BJ (cell line): ENCODE data around the gene GNG12. TPM values are rescaled to one million over a fixed set of nuclear protein-coding genes. Genes with fewer than 3 reads are reported as not detected.

Experiments
- CTCF ChIA-PET: fragments of 350-600 bp; formaldehyde crosslinking; extraction: SDS; loops from one replicate; lab custom pipeline; 2021; ENCODE audit warnings: antibody characterized with exemption, inconsistent platforms; lab: Yijun Ruan, JAX
- POLR2A ChIA-PET: fragments of 300-600 bp; sonication (Branson Sonifier 250); formaldehyde crosslinking; extraction: SDS; loops from one replicate; lab custom pipeline; 2021; ENCODE audit warnings: antibody characterized with exemption; lab: Charles Lee
- DNase-seq: peaks from one replicate; pipeline ENCODE4 v3.0.0-alpha.2; 2011; ENCODE audit warnings: low read depth
- H3K27me3 ChIP-seq: 2 replicates; pipeline ENCODE4 v1.6.0; 2011; ENCODE audit warnings: low read length; ENCODE audit not compliant: control insufficient read depth, insufficient read depth
- H3K36me3 ChIP-seq: 2 replicates; pipeline ENCODE4 v1.5.1; 2011; ENCODE audit warnings: low read length; ENCODE audit not compliant: control insufficient read depth, insufficient read depth
- H3K4me3 ChIP-seq: 2 replicates; pipeline ENCODE4 v1.5.1; 2011; ENCODE audit warnings: low read depth, mild to moderate bottlenecking, control low read depth, low read length
- polyA plus RNA-seq: library from polyadenylated mRNA; depleted of rRNA; stranded (reverse); fragments of >200 nt; gene quantifications from 2 replicates; pipeline ENCODE4 v1.2.3, GENCODE V29; 2011
- TF ChIP-seq, protein P1 (sequence below): IDR thresholded peaks from 2 replicates; pipeline ENCODE4 v1.5.1; 2011; ENCODE audit warnings: low read depth, mild to moderate bottlenecking, control low read depth, inconsistent platforms, low read length, moderate library complexity; ENCODE audit not compliant: insufficient read depth

GNG12 gene
- polyA plus RNA-seq, 1 experiment: 99.6 TPM

DNA sequence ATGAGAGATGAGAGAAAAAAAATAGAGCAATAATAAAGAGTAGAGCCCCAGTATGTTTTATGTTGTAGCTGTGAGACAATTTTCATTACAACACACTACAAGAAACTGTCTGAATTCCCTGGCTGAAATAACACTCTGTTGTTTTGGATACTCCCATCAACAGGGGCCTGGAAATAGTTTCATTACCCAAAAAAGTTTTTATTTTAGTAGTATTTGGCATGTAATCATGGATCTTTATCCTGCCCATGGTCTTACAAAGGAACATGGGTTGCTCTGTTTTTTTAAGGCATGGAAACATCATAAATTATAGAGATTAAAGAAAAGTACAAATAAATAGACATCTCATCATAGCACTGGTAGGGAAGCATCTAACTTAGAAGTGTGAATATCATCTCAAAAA lies 56.3 kb downstream of the GNG12 start:
- Histone ChIP-seq H3K27me3 (no peaks in the 10 kb centered on the region), H3K4me3 (no peak overlapping the region), H3K36me3 (peaks cover 2% of the 10 kb centered on the region; the same call in 1 of the 2 replicates)
- DNase-seq: no peak
- ChIA-PET CTCF (interaction anchor here (2.2 to 2.4 kb wide), 2 partner anchors 10 to 11 kb away, joined by 9 to 14 read pairs; no protein-coding TSS in a partner anchor), POLR2A (interaction anchor here (0.6 kb wide), 1 partner anchor 206 kb away, joined by 3 read pairs; no protein-coding TSS in a partner anchor)
- TF ChIP-seq, protein P1, sequence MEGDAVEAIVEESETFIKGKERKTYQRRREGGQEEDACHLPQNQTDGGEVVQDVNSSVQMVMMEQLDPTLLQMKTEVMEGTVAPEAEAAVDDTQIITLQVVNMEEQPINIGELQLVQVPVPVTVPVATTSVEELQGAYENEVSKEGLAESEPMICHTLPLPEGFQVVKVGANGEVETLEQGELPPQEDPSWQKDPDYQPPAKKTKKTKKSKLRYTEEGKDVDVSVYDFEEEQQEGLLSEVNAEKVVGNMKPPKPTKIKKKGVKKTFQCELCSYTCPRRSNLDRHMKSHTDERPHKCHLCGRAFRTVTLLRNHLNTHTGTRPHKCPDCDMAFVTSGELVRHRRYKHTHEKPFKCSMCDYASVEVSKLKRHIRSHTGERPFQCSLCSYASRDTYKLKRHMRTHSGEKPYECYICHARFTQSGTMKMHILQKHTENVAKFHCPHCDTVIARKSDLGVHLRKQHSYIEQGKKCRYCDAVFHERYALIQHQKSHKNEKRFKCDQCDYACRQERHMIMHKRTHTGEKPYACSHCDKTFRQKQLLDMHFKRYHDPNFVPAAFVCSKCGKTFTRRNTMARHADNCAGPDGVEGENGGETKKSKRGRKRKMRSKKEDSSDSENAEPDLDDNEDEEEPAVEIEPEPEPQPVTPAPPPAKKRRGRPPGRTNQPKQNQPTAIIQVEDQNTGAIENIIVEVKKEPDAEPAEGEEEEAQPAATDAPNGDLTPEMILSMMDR: no peak

- H3K27me3 ChIP-seq: no peaks in the 10 kb centered on the region
- DNase-seq: no peak
- H3K36me3 ChIP-seq: peaks cover 3% of the 10 kb centered on the region
- POLR2A ChIA-PET: no interaction called here
- TF ChIP-seq, protein P1: no peak
- CTCF ChIA-PET: interaction anchor here (3.0 kb wide), 1 partner anchor 13 kb away, joined by 12 read pairs; no protein-coding TSS in a partner anchor
- H3K4me3 ChIP-seq: no peak overlapping the region
These were observed 59.8 kb downstream of the GNG12 start for GRCh38 chr1:67773462-67773861.

DNA sequence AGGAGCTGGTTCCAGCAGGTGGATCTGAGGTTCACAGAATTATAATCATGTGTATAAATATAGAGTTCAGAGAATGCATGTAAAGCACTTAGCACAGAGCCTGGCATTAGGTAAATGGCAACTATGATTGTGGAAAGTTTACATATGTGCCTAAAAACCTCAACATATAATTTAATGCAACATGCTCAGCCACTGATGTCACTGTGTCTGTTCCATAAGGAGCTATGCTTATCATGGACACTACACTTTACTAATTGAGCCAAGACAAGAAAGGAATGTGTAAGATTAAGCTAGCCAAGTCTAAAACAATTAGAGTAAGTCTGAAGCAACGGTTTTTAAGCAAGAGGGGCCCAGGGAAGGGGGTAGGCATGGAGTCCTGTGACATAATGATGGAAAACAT lies 61.5 kb downstream of the GNG12 start:
- CTCF ChIA-PET: interaction anchor here (1.0 to 3.0 kb wide), 4 partner anchors 11 to 210 kb away, joined by 3 to 12 read pairs (median 4); no protein-coding TSS in a partner anchor
- DNase-seq: no peak
- POLR2A ChIA-PET: no interaction called here

DNA sequence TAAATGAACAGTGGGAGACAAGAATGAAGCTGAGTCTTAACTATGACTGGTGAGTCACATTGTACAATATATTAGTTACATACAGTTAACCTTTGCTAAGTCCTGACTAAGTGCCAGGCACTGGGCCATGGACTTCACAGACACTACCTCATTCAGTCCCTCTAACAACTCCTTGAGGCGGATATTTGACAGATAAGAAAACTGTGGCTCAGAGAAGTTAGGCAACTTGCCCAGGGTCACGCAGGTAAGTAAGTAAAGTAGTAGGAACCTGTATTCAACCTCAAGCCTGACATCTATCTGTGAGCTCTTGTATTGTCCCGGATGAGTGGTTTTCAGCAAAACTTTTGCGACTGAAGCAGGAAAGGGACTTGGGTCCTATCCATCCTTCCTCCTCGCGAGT lies 62.1 kb downstream of the GNG12 start:
- POLR2A ChIA-PET: interaction anchor here (1.0 kb wide), 1 partner anchor 11 kb away, joined by 3 read pairs; no protein-coding TSS in a partner anchor
- H3K4me3 ChIP-seq: no peak overlapping the region
- CTCF ChIA-PET: interaction anchor here (1.0 to 3.0 kb wide), 5 partner anchors 11 to 210 kb away, joined by 3 to 12 read pairs (median 5); no protein-coding TSS in a partner anchor
- H3K36me3 ChIP-seq: peaks cover 3% of the 10 kb centered on the region
- TF ChIP-seq, protein P1: no peak
- H3K27me3 ChIP-seq: no peaks in the 10 kb centered on the region
- no peak for DNase-seq

More for the DNA sequence above, 61.5 kb downstream of the GNG12 start:
- Histone ChIP-seq H3K36me3 (peaks cover 3% of the 10 kb centered on the region), H3K27me3 (no peaks in the 10 kb centered on the region), H3K4me3 (no peak overlapping the region)
- TF ChIP-seq, protein P1: no peak

DNA sequence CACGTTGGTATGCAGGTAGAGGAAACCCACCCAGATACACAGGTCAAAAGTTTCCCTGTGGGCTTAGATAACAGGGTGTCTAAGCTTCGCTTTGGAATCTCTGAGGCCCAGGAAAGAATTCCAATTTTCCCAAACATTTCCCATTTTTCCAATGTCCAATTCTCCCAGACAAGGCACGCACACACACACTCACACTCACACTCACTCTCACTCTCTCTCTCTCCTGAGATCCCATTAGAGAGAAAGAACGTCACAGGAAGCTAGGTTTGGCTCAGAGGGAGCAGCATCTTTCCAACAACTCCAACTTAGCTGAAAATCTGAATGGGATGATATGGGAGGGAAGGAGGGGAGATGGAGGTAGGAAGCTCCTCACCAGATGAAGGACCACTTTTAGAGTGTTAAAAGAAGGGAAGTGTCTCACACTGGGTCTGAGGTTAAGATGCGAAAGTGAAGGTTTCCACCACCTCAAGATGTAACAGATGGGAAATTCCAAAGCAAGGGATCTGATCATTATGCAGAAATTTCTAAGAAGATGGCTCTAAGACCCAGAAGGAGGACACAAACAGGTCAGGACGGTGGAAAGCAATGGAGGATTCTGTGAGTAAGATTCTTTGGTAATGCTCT lies 63.5 kb downstream of the GNG12 start:
- CTCF ChIA-PET: interaction anchor here (0.6 to 3.4 kb wide), 5 partner anchors 10 to 234 kb away, joined by 3 to 13 read pairs (median 4); no protein-coding TSS in a partner anchor

More for the DNA sequence above, 63.5 kb downstream of the GNG12 start:
- POLR2A ChIA-PET: no interaction called here
- H3K27me3 ChIP-seq: no peaks in the 10 kb centered on the region
- H3K4me3 ChIP-seq: no peak overlapping the region
- H3K36me3 ChIP-seq: peaks cover 3% of the 10 kb centered on the region
- no peak for DNase-seq
- TF ChIP-seq, protein P1: no peak
